Measurements from ENCODE around the gene P2RY8.

Gene P2RY8

GRCh38 chrX:1417921-1418771 is 118.8 kb downstream of the P2RY8 start:
- TF ChIP-seq CTCF (IDR thresholded peaks at IDR 0.05; ENCODE audit: control insufficient read depth, extremely low read depth, insufficient read depth): no peak
- DNase-seq (ENCODE audit: low read depth): no peak
- H3K4me3 ChIP-seq (ENCODE audit: low read depth, low read length): no peak overlapping the region

- TF ChIP-seq CTCF (IDR thresholded peaks at IDR 0.05; ENCODE audit: control insufficient read depth, extremely low read depth, insufficient read depth): no peak
- no peak for DNase-seq (ENCODE audit: low read depth)
- H3K4me3 ChIP-seq (ENCODE audit: low read depth, low read length): no peak overlapping the region
Measured at GRCh38 chrX:1416965-1417760, 119.8 kb downstream of the P2RY8 start.

GRCh38 chrX:1416327-1416784 is 120.6 kb downstream of the P2RY8 start:
- no peak for TF ChIP-seq CTCF (IDR thresholded peaks at IDR 0.05; ENCODE audit: control insufficient read depth, extremely low read depth, insufficient read depth)
- DNase-seq (ENCODE audit: low read depth): no peak
- H3K4me3 ChIP-seq (ENCODE audit: low read depth, low read length): no peak overlapping the region
